ENCODE measurements around the gene MAML2.
A peak's percentile ranks its signal among the peaks of the same experiment; 100 is the strongest.
"Not testable (repeated sequence)": the region's sequence is repeated elsewhere in the genome, so short reads cannot be mapped to it uniquely, and the experiment has no call there.

Gene MAML2

DNA sequence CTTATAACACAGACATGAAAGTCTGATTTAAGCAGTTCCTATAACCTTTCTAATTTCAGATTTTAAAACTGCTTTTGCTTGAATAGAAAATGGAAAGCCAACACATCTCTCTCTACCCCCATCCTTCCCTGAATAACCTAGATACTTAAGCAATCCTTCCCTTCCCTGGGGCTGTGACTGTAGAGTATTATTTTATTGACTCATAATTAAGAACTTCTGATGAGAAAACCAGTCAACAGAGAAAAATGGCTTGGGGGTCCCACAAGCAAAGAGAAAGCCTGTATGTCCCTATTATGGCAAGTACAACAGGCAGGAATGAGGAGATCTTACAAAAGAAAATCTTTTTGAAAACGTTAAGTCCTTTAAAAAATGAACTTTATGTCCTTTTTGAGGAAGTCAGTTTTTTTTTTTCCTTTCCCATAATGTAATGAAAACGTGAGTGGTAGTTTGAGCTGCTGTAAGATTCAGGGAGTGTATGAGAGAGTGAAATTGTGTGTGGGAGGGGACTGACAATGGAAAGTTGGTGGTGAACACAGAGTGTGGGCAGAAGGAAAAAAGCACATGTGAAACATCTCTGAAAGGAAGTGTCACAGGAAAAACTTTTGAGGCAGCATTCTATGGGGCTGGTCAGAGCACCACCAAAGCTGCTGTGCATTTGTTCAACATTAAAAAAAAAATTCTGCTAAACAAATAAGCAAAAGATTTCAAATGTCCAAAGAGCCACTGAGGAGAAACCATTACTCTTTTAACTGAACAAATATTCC is 154.6 kb downstream of the MAML2 start:
- Mint-ChIP-seq H3K4me1 (ENCODE audit: low read depth) (peaks cover 87% of the 10 kb centered on the region), H3K27me3 (no peaks in the 10 kb centered on the region)

DNA sequence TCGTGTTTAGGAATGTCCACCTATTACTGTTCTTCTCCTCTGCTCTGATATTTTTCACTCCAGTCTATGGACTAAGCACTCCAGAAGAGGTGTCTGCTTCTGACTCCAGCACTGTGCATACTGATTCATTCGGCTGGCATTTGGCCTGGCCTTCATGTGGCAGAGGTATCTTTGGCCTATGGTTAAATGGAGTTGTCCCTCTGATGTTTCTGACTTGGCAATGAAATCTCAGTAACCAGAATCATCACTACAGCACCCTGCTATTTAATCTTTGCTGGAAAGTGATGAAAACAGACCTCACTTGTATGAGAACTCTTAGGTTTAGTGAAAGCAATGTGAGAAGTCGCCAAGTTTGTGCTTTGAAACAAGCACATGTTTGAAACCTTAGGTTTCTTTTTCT is 155.2 kb downstream of the MAML2 start:
- no peaks in the 10 kb centered on the region for H3K27me3 Mint-ChIP-seq
- H3K36me3 Mint-ChIP-seq, result peaks cover 19% of the 10 kb centered on the region
- peak overlapping the region; percentile 87 for H3K27ac Mint-ChIP-seq
- H3K4me3 Mint-ChIP-seq, result peak overlapping the region; percentile 68
- peaks cover 84% of the 10 kb centered on the region for H3K4me1 Mint-ChIP-seq (ENCODE audit: low read depth)
- H3K9me3 Mint-ChIP-seq (ENCODE audit: low read depth), result no peaks in the 10 kb centered on the region

More for the DNA sequence above, 154.6 kb downstream of the MAML2 start:
- Mint-ChIP-seq H3K27ac (peak overlapping the region; percentile 87), H3K36me3 (peaks cover 19% of the 10 kb centered on the region), H3K4me3 (peak overlapping the region; percentile 68), H3K9me3 (ENCODE audit: low read depth) (no peaks in the 10 kb centered on the region)

DNA sequence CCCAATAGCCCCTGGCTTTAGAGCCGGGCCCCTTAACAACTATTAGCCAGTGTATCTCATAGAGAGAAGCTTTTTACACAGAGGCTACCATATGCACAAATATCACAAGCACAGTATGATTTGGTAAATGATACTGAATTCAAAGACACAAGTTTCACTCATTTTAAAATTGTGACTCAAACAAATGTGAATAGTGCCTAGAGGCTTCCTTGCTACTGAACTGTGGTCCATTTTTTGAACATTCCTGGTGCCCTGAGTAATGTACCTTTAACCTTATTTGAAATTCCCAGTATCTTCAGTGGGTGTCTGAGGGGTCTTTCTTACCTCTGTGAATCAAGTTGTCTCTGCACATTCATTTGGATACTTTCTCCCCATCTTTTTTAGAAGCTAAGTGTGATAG is 156.2 kb downstream of the MAML2 start:
- no peak overlapping the region for H3K4me3 Mint-ChIP-seq
- H3K9me3 Mint-ChIP-seq (ENCODE audit: low read depth), result no peaks in the 10 kb centered on the region
- peaks cover 13% of the 10 kb centered on the region for H3K36me3 Mint-ChIP-seq
- H3K4me1 Mint-ChIP-seq (ENCODE audit: low read depth), result peaks cover 81% of the 10 kb centered on the region
- no peaks in the 10 kb centered on the region for H3K27me3 Mint-ChIP-seq
- peak overlapping the region; percentile 87 for H3K27ac Mint-ChIP-seq

DNA sequence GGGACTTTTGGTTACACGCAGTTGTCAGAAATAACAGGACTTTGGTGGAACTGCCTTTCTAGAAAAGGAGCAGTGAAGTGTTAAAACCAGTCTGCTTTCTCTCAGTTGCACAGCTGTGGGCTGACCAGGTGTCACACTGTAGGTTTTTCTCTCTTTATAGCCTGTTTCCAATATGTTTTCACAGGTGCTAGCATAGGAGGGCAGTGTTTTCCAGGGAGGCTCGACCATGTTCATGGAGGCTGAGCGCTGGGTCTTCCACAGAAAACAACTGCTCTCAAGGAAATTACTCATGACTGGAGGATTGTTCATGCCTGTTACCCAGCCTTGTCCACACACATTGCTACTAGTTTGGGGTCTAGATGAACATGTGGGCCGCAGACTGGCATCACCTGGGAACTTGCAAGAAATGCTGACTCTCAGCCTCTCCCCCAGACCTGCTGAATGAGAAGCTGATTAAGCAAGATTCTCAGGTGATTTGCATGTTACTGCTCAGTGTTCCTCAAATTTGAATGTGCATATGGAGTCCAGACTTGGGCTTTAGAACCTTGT is 157.7 kb downstream of the MAML2 start:
- Mint-ChIP-seq H3K27me3 (no peaks in the 10 kb centered on the region), H3K36me3 (peaks cover 7% of the 10 kb centered on the region), H3K4me1 (ENCODE audit: low read depth) (peaks cover 87% of the 10 kb centered on the region), H3K4me3 (no peak overlapping the region), H3K27ac (peak overlapping the region; percentile 87), H3K9me3 (ENCODE audit: low read depth) (no peaks in the 10 kb centered on the region)

DNA sequence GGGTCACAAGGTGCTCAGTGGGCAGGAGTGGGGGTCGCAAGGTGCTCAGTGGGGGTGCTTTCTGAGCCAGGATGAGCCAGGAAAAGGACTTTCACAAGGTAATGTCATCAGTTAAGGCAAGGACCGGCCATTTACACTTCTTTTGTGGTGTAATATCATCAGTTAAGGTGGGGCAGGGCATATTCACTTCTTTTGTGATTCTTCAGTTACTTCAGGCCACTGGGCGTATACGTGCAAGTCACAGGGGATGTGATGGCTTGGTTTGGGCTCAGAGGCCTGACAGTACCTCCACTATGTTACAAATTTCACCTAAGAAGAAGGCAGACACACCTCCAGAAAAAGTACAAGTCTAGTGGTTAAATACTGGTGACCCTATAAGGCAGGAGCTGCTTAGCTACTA is 162.1 kb downstream of the MAML2 start:
- H3K36me3 Mint-ChIP-seq, result peaks cover 22% of the 10 kb centered on the region
- not testable (repeated sequence) for H3K9me3 Mint-ChIP-seq (ENCODE audit: low read depth); H3K27me3 Mint-ChIP-seq; H3K4me3 Mint-ChIP-seq
- peaks cover 82% of the 10 kb centered on the region for H3K4me1 Mint-ChIP-seq (ENCODE audit: low read depth)
- H3K27ac Mint-ChIP-seq, result peak overlapping the region; percentile 51

DNA sequence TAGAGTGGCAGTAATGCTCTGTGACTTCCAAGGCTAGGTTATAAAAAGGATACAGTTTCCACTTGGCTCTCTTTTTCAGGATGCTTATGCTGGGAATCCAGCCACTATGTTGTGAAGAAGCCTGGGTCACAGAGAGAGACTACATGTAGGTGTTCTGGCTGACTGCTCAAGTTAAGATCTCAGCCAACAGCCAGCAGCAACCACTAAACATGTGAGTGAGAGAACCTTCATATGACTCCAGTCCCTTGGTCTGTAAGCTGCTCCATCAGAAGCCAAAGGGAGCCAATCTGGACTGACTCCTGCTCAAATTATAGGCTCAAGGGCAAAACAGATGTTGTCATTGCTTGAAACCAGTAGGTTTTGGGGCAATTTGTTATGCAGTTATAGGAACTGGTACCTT is 162.7 kb downstream of the MAML2 start:
- Mint-ChIP-seq H3K4me1 (ENCODE audit: low read depth) (peaks cover 81% of the 10 kb centered on the region), H3K36me3 (peaks cover 22% of the 10 kb centered on the region), H3K4me3 (no peak overlapping the region), H3K9me3 (ENCODE audit: low read depth) (no peaks in the 10 kb centered on the region), H3K27ac (peak overlapping the region; percentile 51), H3K27me3 (no peaks in the 10 kb centered on the region)

DNA sequence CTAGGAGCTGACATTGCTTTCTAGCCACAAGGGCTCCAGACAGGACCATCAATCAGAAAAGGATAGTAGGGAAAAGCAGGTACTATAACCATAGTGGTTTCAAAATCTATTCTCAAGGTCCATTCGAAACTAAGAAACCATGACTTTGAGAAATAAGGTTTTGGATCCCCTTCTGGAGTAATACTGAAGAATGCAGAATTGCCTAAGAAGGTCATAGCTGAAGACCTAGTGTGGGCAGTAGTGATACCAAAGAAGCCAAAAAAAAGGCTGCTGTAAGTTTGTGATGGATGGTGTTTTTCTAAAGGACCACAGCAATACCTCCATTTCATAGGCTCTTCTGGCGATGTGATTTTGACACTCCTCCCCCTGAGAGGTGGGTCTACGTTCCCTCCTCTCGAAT is 163.1 kb downstream of the MAML2 start:
- Mint-ChIP-seq H3K9me3 (ENCODE audit: low read depth) (no peaks in the 10 kb centered on the region), H3K4me1 (ENCODE audit: low read depth) (peaks cover 81% of the 10 kb centered on the region), H3K27me3 (no peaks in the 10 kb centered on the region)

DNA sequence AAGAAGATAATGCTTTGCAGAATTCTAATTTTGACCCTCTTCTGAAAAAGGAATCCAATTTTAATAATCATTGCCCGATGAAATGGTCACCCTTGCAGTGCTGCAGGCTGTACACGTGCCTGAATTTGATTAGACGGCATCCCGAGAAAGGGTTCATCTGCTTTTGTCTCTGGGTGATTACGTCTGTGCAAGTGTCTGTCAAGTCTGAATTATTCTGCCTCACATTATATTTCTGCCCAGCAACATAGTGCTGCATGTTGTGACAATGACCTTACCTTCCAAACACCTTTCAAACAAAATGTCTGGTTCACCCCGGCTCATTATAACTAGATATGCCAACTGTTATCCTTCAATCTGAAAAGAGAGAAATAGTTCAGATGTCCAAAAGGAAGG is 164.1 kb downstream of the MAML2 start:
- H3K27me3 Mint-ChIP-seq, result no peaks in the 10 kb centered on the region
- H3K36me3 Mint-ChIP-seq, result peaks cover 20% of the 10 kb centered on the region
- H3K4me3 Mint-ChIP-seq, result peak overlapping the region; percentile 14
- H3K4me1 Mint-ChIP-seq (ENCODE audit: low read depth), result peaks cover 86% of the 10 kb centered on the region
- H3K27ac Mint-ChIP-seq, result peak overlapping the region; percentile 83
- H3K9me3 Mint-ChIP-seq (ENCODE audit: low read depth), result no peaks in the 10 kb centered on the region

More for the DNA sequence above, 163.1 kb downstream of the MAML2 start:
- Mint-ChIP-seq H3K4me3 (no peak overlapping the region), H3K36me3 (peaks cover 22% of the 10 kb centered on the region), H3K27ac (peak overlapping the region; percentile 83)

DNA sequence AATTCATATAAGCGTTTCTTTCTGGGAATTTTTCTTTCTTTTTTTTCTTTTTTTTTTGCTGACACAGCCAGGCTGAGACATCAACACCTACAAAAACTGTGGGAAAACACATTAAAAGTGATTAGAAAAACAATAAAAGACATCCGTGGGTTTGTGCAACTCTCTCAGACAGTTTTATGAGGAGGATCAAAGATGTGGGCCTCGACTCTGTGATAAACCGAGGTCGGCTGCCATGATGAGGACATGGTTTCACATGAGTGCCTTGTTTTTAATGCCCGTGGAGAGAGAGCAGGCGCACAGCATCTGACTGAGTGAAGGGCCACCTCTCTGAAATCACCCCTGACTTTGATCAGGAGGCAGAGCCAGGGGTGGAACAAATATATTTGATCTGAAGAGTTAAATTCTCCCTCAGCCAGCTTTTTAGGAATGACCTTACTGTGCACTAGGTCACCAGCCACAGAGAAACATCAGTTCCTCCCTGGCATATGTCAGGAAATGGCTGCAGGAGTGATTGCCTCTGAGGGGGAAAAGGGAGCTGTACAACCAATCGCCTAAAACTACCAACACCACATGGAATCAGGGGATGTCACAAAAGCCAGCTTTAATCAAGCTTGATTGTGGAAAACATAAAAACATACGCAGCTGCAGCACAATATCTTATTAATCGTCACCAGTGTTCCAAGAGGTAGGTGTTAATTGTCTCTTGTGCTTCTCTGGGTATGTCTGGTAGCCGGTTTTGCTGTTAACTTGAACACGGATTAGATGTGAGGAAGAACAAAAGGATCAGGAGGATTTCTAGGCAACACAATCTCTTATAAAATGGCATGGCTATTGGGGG is 164.7 kb downstream of the MAML2 start:
- Mint-ChIP-seq H3K27me3 (no peaks in the 10 kb centered on the region), H3K9me3 (ENCODE audit: low read depth) (no peaks in the 10 kb centered on the region), H3K4me3 (no peak overlapping the region), H3K4me1 (ENCODE audit: low read depth) (peaks cover 86% of the 10 kb centered on the region), H3K36me3 (peaks cover 22% of the 10 kb centered on the region), H3K27ac (peak overlapping the region; percentile 82)

DNA sequence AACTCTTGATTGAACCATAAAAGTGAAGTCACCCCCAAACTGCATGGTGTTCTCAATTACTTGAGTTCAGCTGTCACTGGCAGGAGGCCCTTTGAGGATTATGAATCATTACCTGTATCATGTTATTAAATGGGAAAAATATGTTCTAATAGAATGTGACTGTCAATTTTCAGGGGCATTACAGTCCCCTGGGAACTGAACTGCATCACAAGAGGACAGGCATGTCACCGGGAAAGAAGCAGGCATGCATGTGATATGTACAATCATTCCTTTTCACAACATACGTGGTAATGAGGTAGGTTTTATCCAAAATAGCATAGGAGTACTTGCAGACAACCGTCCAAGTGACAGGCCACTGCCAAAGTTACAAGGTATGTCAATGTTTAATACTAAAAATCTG is 165.8 kb downstream of the MAML2 start:
- peaks cover 29% of the 10 kb centered on the region for H3K36me3 Mint-ChIP-seq
- peak overlapping the region; percentile 59 for H3K27ac Mint-ChIP-seq
- H3K4me1 Mint-ChIP-seq (ENCODE audit: low read depth), result peaks cover 90% of the 10 kb centered on the region
- H3K9me3 Mint-ChIP-seq (ENCODE audit: low read depth), result no peaks in the 10 kb centered on the region
- no peaks in the 10 kb centered on the region for H3K27me3 Mint-ChIP-seq
- H3K4me3 Mint-ChIP-seq, result no peak overlapping the region

DNA sequence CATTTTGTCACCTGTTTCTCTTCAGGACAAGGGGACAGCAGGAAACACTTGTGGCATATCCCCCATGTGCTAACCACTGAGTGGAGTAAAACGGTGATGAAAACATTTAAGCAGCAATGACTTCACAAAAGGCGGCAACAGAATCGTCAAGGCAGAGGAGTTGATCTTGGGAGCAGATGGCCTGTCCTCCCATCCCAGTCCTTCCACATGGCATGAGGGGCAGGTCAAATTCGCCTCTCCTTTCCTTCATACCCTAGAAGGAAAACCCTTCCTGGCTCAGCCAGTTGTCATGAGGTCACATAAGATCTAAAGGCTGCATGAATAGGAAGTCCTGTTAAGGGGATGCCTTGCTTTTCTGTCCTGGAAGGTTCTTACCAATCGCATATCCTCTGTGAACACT is 169.1 kb downstream of the MAML2 start:
- Mint-ChIP-seq H3K4me3 (no peak overlapping the region), H3K9me3 (ENCODE audit: low read depth) (no peaks in the 10 kb centered on the region), H3K36me3 (peaks cover 25% of the 10 kb centered on the region), H3K27me3 (no peaks in the 10 kb centered on the region), H3K27ac (peak overlapping the region; percentile 86), H3K4me1 (ENCODE audit: low read depth) (peaks cover 84% of the 10 kb centered on the region)

DNA sequence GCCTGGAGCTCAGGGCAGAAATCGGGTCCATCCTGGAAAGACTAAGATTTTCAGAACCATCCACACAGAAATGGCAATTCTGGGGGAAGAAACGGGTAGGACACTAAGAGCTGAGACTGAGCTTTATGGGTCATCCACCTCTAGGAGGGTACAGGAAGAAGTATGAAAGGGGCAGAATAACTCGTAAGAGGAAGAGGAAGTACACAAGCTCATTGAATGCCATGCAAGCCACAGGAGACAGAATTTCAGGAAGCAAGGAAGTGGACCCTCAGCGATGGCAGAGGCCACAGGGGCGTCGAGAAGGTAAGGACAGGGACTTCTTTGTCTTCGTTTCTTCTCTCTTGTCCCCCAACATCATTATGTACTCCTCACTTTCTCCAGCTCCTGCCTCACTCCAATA is 169.6 kb downstream of the MAML2 start:
- Mint-ChIP-seq H3K27ac (peak overlapping the region; percentile 86), H3K4me1 (ENCODE audit: low read depth) (peaks cover 84% of the 10 kb centered on the region)

DNA sequence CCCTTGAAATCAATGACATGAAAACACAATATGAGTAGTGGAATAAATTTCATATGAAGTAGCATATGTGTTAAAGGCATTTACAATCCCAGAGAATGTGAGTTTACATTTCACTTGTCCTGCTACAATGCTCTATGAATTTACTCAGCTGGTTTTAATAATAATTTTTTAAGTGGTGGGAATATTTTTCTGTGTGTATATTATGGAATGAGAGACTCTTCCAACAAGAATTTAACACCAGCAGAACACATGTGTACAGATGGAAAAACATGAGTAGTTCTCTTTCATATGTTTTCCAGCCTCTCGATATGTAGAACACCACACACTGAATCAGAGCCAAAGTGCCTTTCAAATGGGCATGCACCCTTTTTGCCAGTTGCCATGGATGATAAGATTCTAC is 170.4 kb downstream of the MAML2 start:
- Mint-ChIP-seq H3K4me1 (ENCODE audit: low read depth) (peaks cover 85% of the 10 kb centered on the region), H3K27me3 (no peaks in the 10 kb centered on the region), H3K36me3 (peaks cover 20% of the 10 kb centered on the region), H3K9me3 (ENCODE audit: low read depth) (no peaks in the 10 kb centered on the region), H3K4me3 (no peak overlapping the region), H3K27ac (peak overlapping the region; percentile 86)

More for the DNA sequence above, 169.6 kb downstream of the MAML2 start:
- Mint-ChIP-seq H3K27me3 (no peaks in the 10 kb centered on the region), H3K4me3 (no peak overlapping the region), H3K36me3 (peaks cover 22% of the 10 kb centered on the region), H3K9me3 (ENCODE audit: low read depth) (no peaks in the 10 kb centered on the region)

DNA sequence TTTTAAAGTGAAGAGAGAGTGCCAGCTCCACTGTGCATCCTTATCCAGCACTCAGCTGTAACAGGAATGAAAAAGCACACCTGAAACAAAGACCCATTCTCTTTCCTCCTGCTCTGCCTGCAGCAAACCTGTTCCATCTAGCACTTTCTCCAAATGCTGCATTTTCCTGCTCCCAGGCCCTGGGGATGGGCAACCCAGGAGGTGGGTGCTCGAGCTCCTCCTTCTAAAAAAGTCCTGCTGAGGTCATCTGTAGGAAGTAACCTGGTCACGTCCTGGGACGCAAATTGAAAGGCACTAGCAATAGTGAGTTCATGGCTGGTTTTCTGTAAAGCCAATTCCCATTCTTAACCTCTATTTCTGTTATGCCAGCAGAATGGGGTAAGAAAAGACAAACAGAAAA is 173.7 kb downstream of the MAML2 start:
- Mint-ChIP-seq H3K27ac (peak overlapping the region; percentile 90), H3K9me3 (ENCODE audit: low read depth) (no peaks in the 10 kb centered on the region), H3K36me3 (peaks cover 19% of the 10 kb centered on the region), H3K4me3 (peak overlapping the region; percentile 38), H3K27me3 (no peaks in the 10 kb centered on the region), H3K4me1 (ENCODE audit: low read depth) (peaks cover 88% of the 10 kb centered on the region)

DNA sequence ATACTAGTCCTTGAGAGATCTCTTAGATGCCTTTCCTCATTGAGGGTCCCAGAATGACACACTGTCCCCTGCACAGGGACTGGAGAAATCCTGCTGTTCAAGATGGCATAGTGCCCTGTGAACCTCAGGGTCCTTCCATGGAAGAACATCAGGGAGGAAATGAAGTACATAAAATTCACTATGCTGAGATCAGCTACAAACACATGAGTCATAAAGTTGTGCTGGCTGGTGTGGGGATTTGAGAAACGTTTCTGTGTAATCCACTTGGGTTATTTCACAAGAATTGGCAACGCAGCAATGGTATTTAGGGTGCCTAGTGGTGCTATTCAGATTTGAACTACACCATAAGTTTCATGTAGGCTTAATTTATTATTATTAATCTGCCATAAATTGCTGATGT is 174.4 kb downstream of the MAML2 start:
- Mint-ChIP-seq H3K9me3 (ENCODE audit: low read depth) (no peaks in the 10 kb centered on the region), H3K4me1 (ENCODE audit: low read depth) (peaks cover 85% of the 10 kb centered on the region), H3K4me3 (no peak overlapping the region), H3K36me3 (peaks cover 19% of the 10 kb centered on the region), H3K27me3 (no peaks in the 10 kb centered on the region), H3K27ac (peak overlapping the region; percentile 90)

Measured in activated naive CD8-positive, alpha-beta T cell (primary cell).